H1 (cell line): ENCODE data around the gene CST5. TPM values are rescaled to one million over a fixed set of nuclear protein-coding genes. Genes with fewer than 3 reads are reported as not detected.

Experiments
- CTCF ChIA-PET: fragments of 300-600 bp; sonication (Branson Sonifier 250); formaldehyde crosslinking; loops from one replicate; lab custom pipeline; 2021; ENCODE audit not compliant: partially characterized antibody; lab: Charles Lee
- POLR2A ChIA-PET: fragments of 300-600 bp; sonication (Branson Sonifier 250); formaldehyde crosslinking; loops from one replicate; lab custom pipeline; 2021; ENCODE audit warnings: inconsistent platforms; ENCODE audit not compliant: partially characterized antibody; lab: Charles Lee
- DNase-seq, 2 experiments: peaks; one replicate each; pipeline versions ENCODE4 v3.0.0 to v3.0.0-alpha.2; 2010 to 2022; ENCODE audit warnings: low spot score in 2 of 2, low read depth in 1 of 2, mixed read lengths in 1 of 2
- FAIRE-seq: peaks from 2 replicates; lab custom pipeline; 2011; peaks lifted over from hg19 to GRCh38; lab: Jason Lieb, UNC
- H2AFZ ChIP-seq: 2 replicates; pipeline ENCODE4 v1.8.1; 2012; ENCODE audit warnings: low read length, inconsistent platforms
- H2AK5ac ChIP-seq: 2 replicates; pipeline ENCODE4 v1.6.1; 2013; ENCODE audit warnings: low read depth, low read length
- H2BK120ac ChIP-seq: replicated peaks from 2 replicates; pipeline ENCODE3; 2013; ENCODE audit warnings: low read depth, low read length, inconsistent platforms
- H2BK12ac ChIP-seq: 2 replicates; pipeline ENCODE4 v1.6.1; 2013; ENCODE audit warnings: low read depth, low read length
- H2BK15ac ChIP-seq: 2 replicates; pipeline ENCODE4 v1.6.1; 2013; ENCODE audit warnings: low read length
- H2BK20ac ChIP-seq: 2 replicates; pipeline ENCODE4 v1.6.1; 2013; ENCODE audit warnings: low read length
- H2BK5ac ChIP-seq: 2 replicates; pipeline ENCODE4 v1.6.1; 2013; ENCODE audit warnings: low read depth, low read length
- H3K14ac ChIP-seq: 2 replicates; pipeline ENCODE4 v1.6.1; 2013; ENCODE audit warnings: inconsistent platforms; ENCODE audit not compliant: insufficient read length
- H3K18ac ChIP-seq: 2 replicates; pipeline ENCODE4 v1.6.1; 2013; ENCODE audit warnings: low read length; ENCODE audit errors: extremely low read depth
- H3K23ac ChIP-seq: 2 replicates; pipeline ENCODE4 v1.6.1; 2013; ENCODE audit warnings: inconsistent platforms; ENCODE audit not compliant: insufficient read length
- H3K23me2 ChIP-seq: 2 replicates; pipeline ENCODE4 v1.6.1; 2013; ENCODE audit warnings: low read depth, low read length
- H3K27ac ChIP-seq: 2 replicates; pipeline ENCODE4 v1.6.1; 2011; ENCODE audit warnings: low read depth, low read length, inconsistent platforms
- H3K27me3 ChIP-seq, 4 experiments: replicated peaks in 1 of 4; 1 replicate in 1 of 4; 2 replicates in 3 of 4; pipeline versions ENCODE4 v1.6.1 to v1.8.1; 2011 to 2013; ENCODE audit warnings: low read length in 3 of 4, mild to moderate bottlenecking in 3 of 4, inconsistent platforms in 2 of 4, mixed read lengths in 2 of 4, moderate library complexity in 1 of 4; ENCODE audit not compliant: control insufficient read depth in 3 of 4, insufficient read depth in 3 of 4; ENCODE audit errors: extremely low read depth in 1 of 4
- H3K36me3 ChIP-seq, 4 experiments: 2 replicates each; pipeline versions ENCODE4 v1.6.1 to v1.8.1; 2011 to 2013; ENCODE audit warnings: mild to moderate bottlenecking in 4 of 4, low read length in 3 of 4, moderate library complexity in 2 of 4, control low read depth in 1 of 4, inconsistent platforms in 1 of 4; ENCODE audit not compliant: insufficient read depth in 4 of 4, control insufficient read depth in 2 of 4
- H3K4ac ChIP-seq: replicated peaks from 2 replicates; pipeline ENCODE3; 2013; ENCODE audit warnings: low read length, low read depth, mixed read lengths, inconsistent platforms; ENCODE audit not compliant: insufficient read length
- H3K4me1 ChIP-seq, 4 experiments: replicated peaks in 1 of 4; 1 replicate in 1 of 4; 2 replicates in 3 of 4; pipeline versions ENCODE4 v1.6.1 to v1.8.1; 2011 to 2013; ENCODE audit warnings: low read length in 3 of 4, inconsistent platforms in 2 of 4, mixed read lengths in 1 of 4; ENCODE audit not compliant: insufficient read depth in 4 of 4, control insufficient read depth in 3 of 4
- H3K4me2 ChIP-seq, 2 experiments: 2 replicates each; pipeline versions ENCODE4 v1.6.1 to v1.8.1; 2011 to 2013; ENCODE audit warnings: low read depth in 2 of 2, low read length in 2 of 2, control low read depth in 1 of 2, inconsistent platforms in 1 of 2, mild to moderate bottlenecking in 1 of 2; ENCODE audit not compliant: insufficient read depth in 1 of 2
- H3K4me3 ChIP-seq, 4 experiments: fragments of 200-600, 300-600 bp in 1 of 4; sonication (generic), shearing (Covaris generic), sonication (Bioruptor Twin) in 1 of 4; 2 replicates each; pipeline versions ENCODE4 v1.5.1 to v1.8.1; 2011 to 2016; ENCODE audit warnings: low read length in 4 of 4, low read depth in 3 of 4, control low read depth in 2 of 4, inconsistent platforms in 2 of 4, mild to moderate bottlenecking in 2 of 4, mixed read lengths in 1 of 4, moderate library complexity in 1 of 4; ENCODE audit not compliant: insufficient read depth in 2 of 4; ENCODE audit errors: extremely low read depth in 1 of 4
- H3K56ac ChIP-seq: replicated peaks from 2 replicates; pipeline ENCODE3; 2013; ENCODE audit warnings: low read depth, mild to moderate bottlenecking, mixed read lengths, low read length, inconsistent platforms; ENCODE audit not compliant: insufficient read length
- H3K79me1 ChIP-seq: 2 replicates; pipeline ENCODE4 v1.6.1; 2013; ENCODE audit warnings: low read depth, low read length, control low read depth
- H3K79me2 ChIP-seq, 2 experiments: 2 replicates each; pipeline versions ENCODE4 v1.6.1 to v1.8.1; 2012 to 2013; ENCODE audit warnings: low read length in 2 of 2, mild to moderate bottlenecking in 2 of 2, inconsistent platforms in 1 of 2; ENCODE audit not compliant: insufficient read depth in 2 of 2, control insufficient read depth in 1 of 2
- H3K9ac ChIP-seq, 4 experiments: replicated peaks in 1 of 4; 1 replicate in 1 of 4; 2 replicates in 3 of 4; pipeline versions ENCODE4 v1.6.1 to v1.8.1; 2011 to 2013; ENCODE audit warnings: low read depth in 3 of 4, low read length in 3 of 4, control low read depth in 2 of 4, mild to moderate bottlenecking in 2 of 4, moderate library complexity in 2 of 4, inconsistent platforms in 1 of 4; ENCODE audit errors: extremely low read depth in 1 of 4
- H3K9me3 ChIP-seq, 2 experiments: 2 replicates each; pipeline versions ENCODE4 v1.6.1 to v1.8.1; 2012 to 2013; ENCODE audit warnings: mild to moderate bottlenecking in 2 of 2, moderate library complexity in 2 of 2, control low read depth in 1 of 2, inconsistent platforms in 1 of 2, low read depth in 1 of 2, low read length in 1 of 2, mixed read lengths in 1 of 2; ENCODE audit not compliant: insufficient read depth in 2 of 2
- H4K20me1 ChIP-seq, 2 experiments: replicated peaks in 1 of 2; 2 replicates each; pipeline versions ENCODE3 to v1.8.1; 2011 to 2013; ENCODE audit warnings: inconsistent platforms in 2 of 2, low read length in 2 of 2, mild to moderate bottlenecking in 1 of 2; ENCODE audit not compliant: insufficient read depth in 2 of 2, control insufficient read depth in 1 of 2
- H4K5ac ChIP-seq: 2 replicates; pipeline ENCODE4 v1.6.1; 2013; ENCODE audit warnings: low read length, low read depth, mixed read lengths, inconsistent platforms; ENCODE audit not compliant: insufficient read length
- H4K8ac ChIP-seq: 2 replicates; pipeline ENCODE4 v1.8.0; 2013; ENCODE audit warnings: mild to moderate bottlenecking, moderate library complexity, low read length, inconsistent platforms; ENCODE audit not compliant: insufficient read depth; ENCODE audit errors: extremely low read depth
- H4K91ac ChIP-seq: replicated peaks from 2 replicates; pipeline ENCODE3; 2013; ENCODE audit warnings: low read length, mixed read lengths, inconsistent platforms; ENCODE audit not compliant: insufficient read length
- BCL11A ChIP-seq, 2 experiments: IDR thresholded peaks; one replicate each; pipeline ENCODE4 v1.6.1; 2011; ENCODE audit warnings: low read depth in 2 of 2, low read length in 2 of 2, mild to moderate bottlenecking in 2 of 2
- CBX8 ChIP-seq: fragments of 300-800, 300-1000 bp; sonication (generic); IDR thresholded peaks from 2 replicates; pipeline ENCODE4 v1.7.1; 2016; ENCODE audit warnings: low read depth, low read length, borderline replicate concordance
- CTCF ChIP-seq, 3 experiments: IDR thresholded peaks; 1 replicate in 2 of 3; 2 replicates in 1 of 3; pipeline versions ENCODE4 v1.5.1 to v1.6.1; 2011; ENCODE audit warnings: low read length in 3 of 3, mild to moderate bottlenecking in 3 of 3, inconsistent platforms in 2 of 3, low read depth in 1 of 3, moderate library complexity in 1 of 3; ENCODE audit not compliant: insufficient read depth in 1 of 3; ENCODE audit errors: control extremely low read depth in 1 of 3
- FOSL1 ChIP-seq: IDR thresholded peaks from 2 replicates; pipeline ENCODE4 v1.6.1; 2011; ENCODE audit warnings: mild to moderate bottlenecking, low read depth, low read length, moderate library complexity; ENCODE audit not compliant: insufficient read depth
- GABPA ChIP-seq: IDR thresholded peaks from 2 replicates; pipeline ENCODE4 v1.6.1; 2011; ENCODE audit warnings: mild to moderate bottlenecking, low read length, moderate library complexity, borderline replicate concordance; ENCODE audit not compliant: insufficient read depth
- NRF1 ChIP-seq: IDR thresholded peaks from 2 replicates; pipeline ENCODE4 v1.6.1; 2011; ENCODE audit warnings: mild to moderate bottlenecking, low read depth, low read length, improper control_type of control experiment
- POLR2A ChIP-seq, 2 experiments: IDR thresholded peaks; 1 replicate in 1 of 2; 2 replicates in 1 of 2; pipeline ENCODE4 v1.6.1; 2011; ENCODE audit warnings: low read depth in 2 of 2, low read length in 2 of 2, mild to moderate bottlenecking in 2 of 2; ENCODE audit errors: control extremely low read depth in 1 of 2
- RXRA ChIP-seq: IDR thresholded peaks from 2 replicates; pipeline ENCODE4 v1.6.1; 2011; ENCODE audit warnings: low read depth, mild to moderate bottlenecking, low read length, moderate library complexity; ENCODE audit not compliant: insufficient read depth
- SUZ12 ChIP-seq: fragments of 200-600 bp; sonication (generic); IDR thresholded peaks from 2 replicates; pipeline ENCODE4 v1.6.1; 2012; ENCODE audit warnings: mild to moderate bottlenecking, inconsistent platforms, low read length, moderate library complexity, mixed read lengths
- TAF7 ChIP-seq: optimal IDR thresholded peaks from 2 replicates; pipeline ENCODE3; 2011; ENCODE audit warnings: low read depth, mild to moderate bottlenecking, inconsistent platforms, low read length, moderate library complexity, borderline replicate concordance
- ZNF274 ChIP-seq: IDR thresholded peaks from 2 replicates; pipeline ENCODE4 v1.7.0; 2012; ENCODE audit warnings: low read length, borderline replicate concordance; ENCODE audit errors: extremely low read depth
- WGBS, 2 experiments: shearing (Covaris generic) in 1 of 2; methylation state at CpG; one replicate each; pipeline versions ENCODE4 v1.1.6 to v1.1.7; 2013 to 2015; ENCODE audit warnings: low lambda C conversion rate in 2 of 2, mixed read lengths in 2 of 2, inconsistent platforms in 1 of 2, low coverage in 1 of 2, missing lambda C conversion rate in 1 of 2; ENCODE audit not compliant: insufficient replicate concordance in 2 of 2, insufficient coverage in 1 of 2, insufficient read length in 1 of 2; ENCODE audit errors: extremely low coverage in 1 of 2, missing lambda C conversion rate in 1 of 2; 5-methylcytosine and 5-hydroxymethylcytosine counted together
- polyA plus RNA-seq, 7 experiments: library from polyadenylated mRNA; depleted of rRNA in 3 of 7; stranded (reverse) in 5 of 7; unstranded in 2 of 7; fragments of >200 nt in 5 of 7; fragments of 200-250 nt in 2 of 7; gene quantifications; 1 replicate in 5 of 7; 2 replicates in 1 of 7; 4 replicates in 1 of 7; pipeline versions ENCODE4 v1.2.1 to v1.2.3, GENCODE V29; 2011 to 2013; ENCODE audit warnings: missing spikeins in 2 of 7, mixed read lengths in 2 of 7
- total RNA-seq: library from RNA; stranded (reverse); fragmentation: NEBNext Ultra II Directional; extraction: Animal tissue kit (Norgen Biotek cat#: 25700); gene quantifications from 2 replicates; pipeline ENCODE4 v1.2.1, GENCODE V29; 2021

CST5 gene
- total and polyA plus RNA-seq, 2 of the 8 experiments (the other 6 are each of a cell fraction or from before 2014, with no cell fraction given): not detected

- POLR2A ChIA-PET: no interaction called here
- 0 out of 2 replicates have a peak overlapping the region, but pooled peaks have one; percentile 16 for H2AK5ac ChIP-seq
- no peaks in the 10 kb centered on the region for H3K36me3 ChIP-seq
- no peak overlapping the region for H3K14ac ChIP-seq
- H3K79me1 ChIP-seq: no peaks in the 10 kb centered on the region
- H3K4me2 ChIP-seq: no peak overlapping the region
- FAIRE-seq (no peak), DNase-seq (no peak)
- no peak overlapping the region for H3K4me3 ChIP-seq
- no peaks in the 10 kb centered on the region; a peak in 1 of 7 replicates for H3K27me3 ChIP-seq
- H3K4ac ChIP-seq: no peak overlapping the region
- CTCF ChIA-PET: interaction anchor here (1.5 to 4.1 kb wide), 2 partner anchors 11 to 59 kb away, joined by 3 to 25 read pairs; no protein-coding TSS in a partner anchor
- no peak overlapping the region for H2AFZ ChIP-seq
- peak overlapping the region; percentile 72; the same call in 1 of the 2 replicates for H2BK15ac ChIP-seq
- H2BK20ac ChIP-seq: peak overlapping the region; percentile 5; the same call in 1 of the 2 replicates
- no peak overlapping the region for H4K8ac ChIP-seq
- H3K23ac ChIP-seq: no peak overlapping the region
- peaks cover 0 to 4% (median 0%) of the 10 kb centered on the region in 4 experiments; a peak in 2 of 7 replicates for H3K4me1 ChIP-seq
- H3K56ac ChIP-seq: no peak overlapping the region
- H3K79me2 ChIP-seq: no peaks in the 10 kb centered on the region
- H2BK5ac ChIP-seq: peak overlapping the region; percentile 55; the same call in 1 of the 2 replicates
- H3K27ac ChIP-seq: no peak overlapping the region
- H3K18ac ChIP-seq: no peak overlapping the region
- WGBS, 2 experiments: 93% methylated on average over 6 of the region's 7 CpGs; no CpG with 5 or more reads in 1 of the 2 experiments
- no peaks in the 10 kb centered on the region; the same call in 1 of the 2 replicates for H3K23me2 ChIP-seq
- no peak overlapping the region for H4K91ac ChIP-seq
- no peaks in the 10 kb centered on the region for H4K20me1 ChIP-seq
- H4K5ac ChIP-seq: no peak overlapping the region
- no peak overlapping the region for H3K9ac ChIP-seq
- H3K9me3 ChIP-seq: no peaks in the 10 kb centered on the region
- H2BK120ac ChIP-seq: no peak overlapping the region
- H2BK12ac ChIP-seq: no peak overlapping the region
- TF ChIP-seq GABPA: no peak
- TF ChIP-seq RXRA: no peak
- no peak for TF ChIP-seq ZNF274
- TF ChIP-seq CBX8: no peak
- TF ChIP-seq FOSL1: no peak
- no peak for TF ChIP-seq SUZ12
- TF ChIP-seq BCL11A (IDR thresholded peaks at IDR 0.05; ENCODE audit: low read depth in 2 of 2, low read length in 2 of 2): no peak
- TF ChIP-seq TAF7: no peak
- TF ChIP-seq CTCF (IDR thresholded peaks at IDR 0.05; ENCODE audit: control extremely low read depth in 1 of 3, insufficient read depth in 1 of 3, low read depth in 1 of 3, low read length in 3 of 3): no peak
- TF ChIP-seq POLR2A (IDR thresholded peaks at IDR 0.05; ENCODE audit: control extremely low read depth in 1 of 2, low read depth in 2 of 2, low read length in 2 of 2): no peak
- TF ChIP-seq NRF1: no peak
Observed at GRCh38 chr20:23878787-23879186, 761 bp downstream of the CST5 start.
